Stimulated activated CD8-positive, alpha-beta memory T cell treated with anti-CD3 and anti-CD28 coated beads, Interleukin-4, amount 100 ng/mL, for 1 hour (primary cell): ENCODE data around the gene BCL2L11.

Source experiments
- DNase-seq, 2 donors: peaks; one replicate each; pipeline ENCODE4 v3.0.0-alpha.2; 2020; ENCODE audit warnings: low read depth in 2 of 2, low spot score in 1 of 2

The BCL2L11 gene

GRCh38 chr2:111143107-111143842, 22.6 kb downstream of the BCL2L11 start:
- DNase-seq = no peak

DNA sequence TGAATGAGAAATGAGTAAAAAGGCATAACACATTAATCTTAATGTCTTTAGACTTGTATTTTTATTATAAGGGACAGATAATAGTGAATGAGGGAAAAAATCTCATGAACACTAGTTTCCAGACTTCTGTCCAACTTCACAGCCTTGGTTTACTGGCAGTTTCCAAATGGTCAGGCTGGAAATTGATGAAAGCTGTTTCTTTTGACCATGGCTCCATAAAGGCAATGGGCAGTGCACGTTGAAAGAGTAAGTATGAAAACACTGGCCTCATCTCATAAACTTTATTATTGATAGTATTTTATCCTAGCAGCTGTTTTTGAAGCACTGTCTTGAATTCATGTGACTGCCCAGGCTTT, 23.1 kb downstream of the BCL2L11 start:
- no peak for DNase-seq

DNA sequence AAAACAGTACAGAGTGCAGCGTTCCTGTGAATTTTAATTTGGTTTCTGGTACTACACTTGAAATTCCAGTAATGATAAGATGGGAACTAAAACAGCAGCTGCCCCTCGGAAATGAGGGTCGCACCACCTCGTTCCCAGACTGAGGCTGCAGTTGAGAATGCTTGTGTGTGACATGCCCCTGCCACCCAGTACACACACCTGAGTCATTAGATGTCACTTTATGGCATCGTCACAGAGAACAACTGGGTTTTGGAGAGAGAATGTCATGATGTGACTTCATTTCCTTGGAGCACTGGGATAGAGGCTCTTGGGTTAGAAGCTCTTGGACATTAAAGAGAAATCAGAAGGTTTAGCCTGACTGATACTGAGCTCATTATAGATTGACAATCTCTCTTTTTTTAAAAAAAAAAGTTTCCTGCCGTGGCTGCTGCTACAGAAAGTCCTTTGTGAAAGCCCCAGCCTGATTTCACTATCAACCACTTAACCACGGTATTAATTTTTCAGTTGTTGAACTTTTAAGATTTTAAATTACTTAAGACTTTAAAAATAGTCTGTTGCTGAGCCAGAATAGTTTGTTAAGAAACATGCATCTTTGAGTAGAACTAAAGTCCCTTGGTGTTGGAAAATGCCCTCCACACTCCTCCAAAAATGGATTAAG, 24.5 kb downstream of the BCL2L11 start:
- no peak for DNase-seq

GRCh38 chr2:111145951-111146350, 25.2 kb downstream of the BCL2L11 start:
- DNase-seq = no peak

- DNase-seq = no peak
Measured at GRCh38 chr2:111148225-111148873, 27.6 kb downstream of the BCL2L11 start.

- no peak for DNase-seq
Measured at GRCh38 chr2:111148925-111149324, 28.2 kb downstream of the BCL2L11 start.

- no peak for DNase-seq
Measured at GRCh38 chr2:111149882-111150455, 29.3 kb downstream of the BCL2L11 start.

GRCh38 chr2:111154758-111155157, 34.0 kb downstream of the BCL2L11 start:
- DNase-seq = no peak

- DNase-seq = no peak
Measured at GRCh38 chr2:111155610-111156009, 34.9 kb downstream of the BCL2L11 start.

DNA sequence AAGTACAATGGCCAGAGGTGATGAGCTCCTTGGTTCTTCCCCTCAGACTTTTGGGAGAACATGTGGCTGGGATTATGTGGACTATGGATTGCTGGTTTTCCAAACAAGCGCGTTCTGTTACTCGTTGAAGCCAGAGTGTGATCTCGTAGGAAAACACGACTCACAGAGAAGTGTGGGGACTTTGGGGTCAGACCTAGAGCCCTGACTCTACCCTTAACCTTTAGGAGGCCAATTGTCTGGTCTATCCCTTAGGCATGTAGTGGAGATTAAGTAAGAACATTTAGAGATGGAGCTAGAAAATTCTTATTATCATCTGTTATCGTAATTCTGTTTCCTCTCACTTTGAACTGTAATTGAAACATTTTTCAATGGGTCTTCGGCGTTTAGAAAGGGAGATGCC, 35.8 kb downstream of the BCL2L11 start:
- no peak for DNase-seq

GRCh38 chr2:111157071-111157661, 36.5 kb downstream of the BCL2L11 start:
- no peak for DNase-seq

DNA sequence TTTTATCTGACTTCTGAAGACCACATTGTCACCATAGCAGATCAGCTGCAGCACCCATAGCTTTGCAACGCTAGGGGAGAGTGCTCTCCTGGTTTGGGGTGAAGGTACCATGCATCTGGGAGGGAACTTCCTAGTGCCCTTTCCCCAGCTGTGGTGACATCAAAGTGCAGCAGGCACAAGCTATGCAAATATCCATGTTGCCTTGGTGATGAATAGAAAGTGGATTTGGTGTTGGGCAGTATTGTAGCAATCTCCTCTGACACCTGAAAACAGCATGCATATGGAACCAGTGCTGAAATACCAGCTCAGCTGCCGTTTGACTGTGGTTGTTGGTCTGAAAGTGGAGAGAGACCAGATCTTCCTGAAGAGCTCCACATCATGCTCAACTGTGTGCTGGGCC, 37.1 kb downstream of the BCL2L11 start:
- DNase-seq = no peak

GRCh38 chr2:111159641-111160040, 38.9 kb downstream of the BCL2L11 start:
- no peak for DNase-seq

DNA sequence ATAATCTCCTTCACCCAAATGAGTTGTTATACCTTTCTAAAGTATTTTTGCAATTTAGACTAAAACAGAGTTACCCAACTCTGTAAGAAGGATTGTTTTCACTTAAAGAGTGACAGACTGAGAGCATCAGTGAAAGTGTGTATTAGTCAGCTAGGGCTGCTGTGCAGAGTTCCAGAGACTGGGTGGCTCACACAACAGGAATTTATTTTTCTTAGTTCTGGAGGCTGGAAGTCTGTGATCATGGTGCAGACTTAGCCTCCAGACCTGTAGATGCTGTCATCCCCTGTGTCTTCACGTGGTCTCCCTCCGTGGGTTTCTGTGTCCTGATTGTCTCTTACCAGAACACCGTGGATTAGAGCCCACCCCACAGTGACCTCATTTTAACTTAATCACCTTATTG, 40.0 kb downstream of the BCL2L11 start:
- no peak for DNase-seq

DNA sequence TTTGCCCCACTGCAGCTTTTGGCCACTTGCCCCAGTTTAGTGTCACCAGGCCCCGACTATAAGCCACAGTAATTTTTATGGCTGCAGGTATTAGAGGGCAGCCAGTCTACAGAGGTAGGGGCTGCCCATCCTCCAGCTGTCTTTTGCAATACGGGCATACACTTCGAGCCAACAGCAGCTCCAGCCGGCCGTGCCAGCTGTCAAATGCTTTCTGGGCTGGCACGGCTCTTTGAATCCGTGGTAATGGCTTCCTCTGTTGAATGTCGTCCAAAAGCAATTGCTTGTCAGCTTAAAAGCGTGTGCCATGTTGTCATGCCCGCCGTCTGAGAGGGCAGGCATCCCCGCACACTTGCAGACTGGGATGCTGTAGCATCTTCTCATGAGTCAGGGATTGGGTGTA, 41.3 kb downstream of the BCL2L11 start:
- no peak for DNase-seq

GRCh38 chr2:111162718-111163331, 42.1 kb downstream of the BCL2L11 start:
- no peak for DNase-seq

GRCh38 chr2:111164078-111164477, 43.4 kb downstream of the BCL2L11 start:
- DNase-seq = no peak

- DNase-seq = no peak
Measured at GRCh38 chr2:111165084-111165483, 44.4 kb downstream of the BCL2L11 start.

- no peak for DNase-seq
Measured at GRCh38 chr2:111166115-111166514, 45.4 kb downstream of the BCL2L11 start.

DNA sequence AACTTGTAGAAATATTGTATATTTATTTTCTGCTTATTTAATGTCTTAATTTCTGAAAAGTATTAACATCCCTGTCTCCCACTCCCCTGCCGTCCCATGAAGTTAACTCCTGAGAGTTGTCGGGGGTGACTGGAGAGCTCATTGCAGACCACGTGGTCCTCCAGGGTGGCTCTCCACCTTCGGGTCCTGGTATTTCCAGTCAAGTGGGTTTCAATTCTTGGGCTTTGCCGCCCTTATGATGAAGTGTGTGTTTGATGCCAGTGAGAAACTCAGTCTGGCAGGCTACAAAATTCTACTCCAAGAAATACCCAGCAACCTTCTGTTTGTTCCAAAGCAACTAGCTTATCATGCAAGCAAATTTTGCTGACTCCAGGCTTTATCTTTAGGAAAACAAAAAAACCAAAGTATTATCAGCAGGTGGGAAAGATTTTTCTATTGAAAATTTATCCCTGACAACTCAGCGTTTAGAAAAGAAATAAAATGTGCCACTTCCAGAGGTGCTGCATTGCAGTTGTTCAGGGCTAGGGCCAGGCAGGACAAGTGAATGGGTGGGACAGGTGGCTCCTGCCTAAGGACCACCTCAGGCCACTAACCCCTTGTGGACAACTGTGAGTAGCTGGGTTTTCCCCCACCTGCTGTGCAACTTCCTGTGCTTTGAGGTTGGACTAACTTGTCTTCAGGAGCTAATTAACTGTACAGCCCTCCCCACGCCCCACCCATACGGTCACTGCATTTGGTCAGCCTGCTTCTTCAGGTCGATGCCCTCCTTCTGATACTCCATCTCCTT, 46.6 kb downstream of the BCL2L11 start:
- DNase-seq = no peak

GRCh38 chr2:111167863-111168162, 47.1 kb downstream of the BCL2L11 start:
- DNase-seq = no peak
